ENCODE results near the gene CUBN.

The CUBN gene
- long read RNA-seq: 0 reads

- Histone ChIP-seq H3K4me3 (replicated peaks; ENCODE audit: insufficient read depth, low read length) (no peak within 1 kb of the TSS), H3K27ac (replicated peaks) (no peak within 1 kb of the TSS), H3K27me3 (ENCODE audit: insufficient read depth, poor library complexity, severe bottlenecking) (no peaks in the 10 kb centered on the region)
- TF ChIP-seq SPI1 (IDR thresholded peaks at IDR 0.05; ENCODE audit: borderline replicate concordance, low read depth) (no peak), GABPA (IDR thresholded peaks at IDR 0.05; ENCODE audit: low read depth) (no peak), REST (IDR thresholded peaks at IDR 0.05; ENCODE audit: insufficient replicate concordance, low read depth) (no peak), POLR2AphosphoS5 (IDR thresholded peaks at IDR 0.05; ENCODE audit: low read depth) (no peak), CTCF (IDR thresholded peaks at IDR 0.05; ENCODE audit: insufficient read depth, low read length) (no peak)
- no peak for DNase-seq (ENCODE audit: low read depth in 1 of 2, low spot score in 1 of 2)
Measured at GRCh38 chr10:17129741-17130140, at the start of gene CUBN. TSS of gene CUBN (minus strand) at chr10:17129811. CDS start at chr10:17129765, 46 bp downstream.

- Histone ChIP-seq H3K27ac (replicated peaks) (no peak overlapping the region), H3K27me3 (ENCODE audit: insufficient read depth, poor library complexity, severe bottlenecking) (no peaks in the 10 kb centered on the region), H3K4me3 (replicated peaks; ENCODE audit: insufficient read depth, low read length) (no peak overlapping the region)
- TF ChIP-seq GABPA (IDR thresholded peaks at IDR 0.05; ENCODE audit: low read depth) (no peak), SPI1 (IDR thresholded peaks at IDR 0.05; ENCODE audit: borderline replicate concordance, low read depth) (no peak), CTCF (IDR thresholded peaks at IDR 0.05; ENCODE audit: insufficient read depth, low read length) (no peak), POLR2AphosphoS5 (IDR thresholded peaks at IDR 0.05; ENCODE audit: low read depth) (no peak), REST (IDR thresholded peaks at IDR 0.05; ENCODE audit: insufficient replicate concordance, low read depth) (no peak)
- DNase-seq (ENCODE audit: low read depth in 1 of 2, low spot score in 1 of 2): no peak
Measured at GRCh38 chr10:17179002-17179401, 49.4 kb upstream of the CUBN start.

- DNase-seq (ENCODE audit: low read depth in 1 of 2, low spot score in 1 of 2): no peak
- TF ChIP-seq REST (IDR thresholded peaks at IDR 0.05; ENCODE audit: insufficient replicate concordance, low read depth): no peak
- no peak for TF ChIP-seq SPI1 (IDR thresholded peaks at IDR 0.05; ENCODE audit: borderline replicate concordance, low read depth)
- no peak for TF ChIP-seq GABPA (IDR thresholded peaks at IDR 0.05; ENCODE audit: low read depth)
- TF ChIP-seq POLR2AphosphoS5 (IDR thresholded peaks at IDR 0.05; ENCODE audit: low read depth): no peak
- TF ChIP-seq CTCF (IDR thresholded peaks at IDR 0.05; ENCODE audit: insufficient read depth, low read length): no peak
- no peak overlapping the region for H3K27ac ChIP-seq (replicated peaks)
- H3K4me3 ChIP-seq (replicated peaks; ENCODE audit: insufficient read depth, low read length): no peak overlapping the region
- H3K27me3 ChIP-seq (ENCODE audit: insufficient read depth, poor library complexity, severe bottlenecking): no peaks in the 10 kb centered on the region
Measured at GRCh38 chr10:17178006-17178405, 48.4 kb upstream of the CUBN start.
